22Rv1 (cell line): ENCODE measurements around the gene ITGAE.

Experiments
- ZFX ChIP-seq: fragments of 450-650 bp; IDR thresholded peaks from 2 replicates; pipeline ENCODE4 v1.6.1; 2017; ENCODE audit warnings: antibody characterized with exemption, borderline replicate concordance
- TF ChIP-seq, protein P1 (sequence below): fragments of 450-650 bp; IDR thresholded peaks from 2 replicates; pipeline ENCODE4 v1.5.1; 2017; ENCODE audit warnings: mild to moderate bottlenecking

DNA sequence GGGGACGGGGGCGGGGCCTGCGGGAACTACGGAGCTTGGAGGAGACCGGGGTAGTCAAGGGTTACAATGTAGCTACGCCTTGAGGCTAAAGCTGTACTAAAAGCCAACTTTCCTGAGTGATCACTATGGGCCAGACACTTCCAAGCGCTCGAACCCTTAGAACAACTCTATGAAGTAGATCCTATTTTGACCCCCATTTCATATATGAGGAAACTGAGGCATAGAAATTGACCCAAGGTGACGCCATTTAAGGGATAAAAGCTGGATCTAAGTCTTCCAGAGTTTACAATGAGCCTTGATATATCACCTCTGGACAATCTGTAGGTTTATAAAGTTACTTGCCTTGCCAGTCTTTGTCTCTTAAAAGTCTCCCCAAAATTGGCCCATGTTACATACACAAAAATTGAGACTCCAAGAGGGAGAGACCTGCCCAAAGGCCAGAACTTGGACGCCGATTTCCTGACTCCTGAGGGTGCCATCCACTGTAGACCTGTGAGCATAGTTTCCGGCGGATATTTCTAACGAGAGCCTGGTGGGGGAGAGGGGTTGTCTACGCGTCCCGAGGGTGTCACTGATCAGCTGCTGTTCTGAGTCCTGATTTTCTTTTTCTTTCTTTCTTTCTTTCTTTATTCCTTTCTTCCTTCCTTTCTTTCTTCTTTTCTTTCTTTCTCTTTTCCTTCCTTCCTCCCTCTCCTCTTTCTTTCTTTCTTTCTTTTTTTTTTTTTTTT is 45.6 kb upstream of the ITGAE start:
- TF ChIP-seq, protein P1, sequence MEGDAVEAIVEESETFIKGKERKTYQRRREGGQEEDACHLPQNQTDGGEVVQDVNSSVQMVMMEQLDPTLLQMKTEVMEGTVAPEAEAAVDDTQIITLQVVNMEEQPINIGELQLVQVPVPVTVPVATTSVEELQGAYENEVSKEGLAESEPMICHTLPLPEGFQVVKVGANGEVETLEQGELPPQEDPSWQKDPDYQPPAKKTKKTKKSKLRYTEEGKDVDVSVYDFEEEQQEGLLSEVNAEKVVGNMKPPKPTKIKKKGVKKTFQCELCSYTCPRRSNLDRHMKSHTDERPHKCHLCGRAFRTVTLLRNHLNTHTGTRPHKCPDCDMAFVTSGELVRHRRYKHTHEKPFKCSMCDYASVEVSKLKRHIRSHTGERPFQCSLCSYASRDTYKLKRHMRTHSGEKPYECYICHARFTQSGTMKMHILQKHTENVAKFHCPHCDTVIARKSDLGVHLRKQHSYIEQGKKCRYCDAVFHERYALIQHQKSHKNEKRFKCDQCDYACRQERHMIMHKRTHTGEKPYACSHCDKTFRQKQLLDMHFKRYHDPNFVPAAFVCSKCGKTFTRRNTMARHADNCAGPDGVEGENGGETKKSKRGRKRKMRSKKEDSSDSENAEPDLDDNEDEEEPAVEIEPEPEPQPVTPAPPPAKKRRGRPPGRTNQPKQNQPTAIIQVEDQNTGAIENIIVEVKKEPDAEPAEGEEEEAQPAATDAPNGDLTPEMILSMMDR, result peak; percentile 79
- TF ChIP-seq ZFX, result no peak
